T-helper 2 cell (primary cell): ENCODE data around the gene NHEJ1.

Experiments used
- DNase-seq, 5 experiments: peaks; one replicate each; pipeline versions ENCODE4 v3.0.0 to v3.0.0-alpha.2; 2012 to 2022

The NHEJ1 gene

GRCh38 chr2:219026946-219027345 is 133.7 kb downstream of the NHEJ1 start:
- DNase-seq: no peak

- DNase-seq: no peak
These were observed 134.7 kb downstream of the NHEJ1 start for GRCh38 chr2:219025637-219026585.
